Forelimb muscle (tissue), 1 donor: ENCODE measurements around the gene SLC6A7. TPM values are rescaled to one million over a fixed set of nuclear protein-coding genes. Genes with fewer than 3 reads are reported as not detected.

Source experiments
- DNase-seq: peaks from one replicate; pipeline ENCODE4 v3.0.0-alpha.2; 2013; ENCODE audit warnings: low read depth
- polyA plus RNA-seq: library from polyadenylated mRNA; unstranded; fragments of 120-200 nt; gene quantifications from one replicate; pipeline ENCODE4 v1.2.1, GENCODE V29; 2013; ENCODE audit not compliant: insufficient read length

The SLC6A7 gene
- polyA plus RNA-seq, 1 donor, result 0.30 TPM

- DNase-seq, result no peak
Measured at GRCh38 chr5:150190503-150190979, 679 bp downstream of the SLC6A7 start.

GRCh38 chr5:150190987-150191386 is 1.1 kb downstream of the SLC6A7 start:
- DNase-seq, result no peak

DNA sequence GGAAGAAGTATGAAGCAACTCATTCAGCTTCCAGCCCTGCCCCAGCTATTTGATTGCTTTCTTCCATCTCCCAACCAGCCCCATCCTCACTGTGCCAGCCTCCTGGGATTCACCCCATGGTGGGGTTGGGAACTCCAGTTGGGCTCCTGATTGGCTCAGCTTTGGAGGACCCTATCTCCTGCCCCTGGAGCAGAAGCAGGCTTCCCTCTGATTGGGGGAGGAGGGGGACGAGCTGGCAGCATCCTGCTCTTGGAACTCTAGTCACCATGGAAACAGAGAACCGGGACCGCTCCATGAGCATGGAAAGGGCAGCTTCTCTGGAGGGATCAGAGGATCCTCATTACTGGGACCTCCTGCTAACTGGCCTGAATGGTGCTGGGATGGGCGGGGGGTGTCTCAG is 2.6 kb downstream of the SLC6A7 start:
- DNase-seq, result no peak

- no peak for DNase-seq
Measured at GRCh38 chr5:150195736-150196485, 6.0 kb downstream of the SLC6A7 start.

DNA sequence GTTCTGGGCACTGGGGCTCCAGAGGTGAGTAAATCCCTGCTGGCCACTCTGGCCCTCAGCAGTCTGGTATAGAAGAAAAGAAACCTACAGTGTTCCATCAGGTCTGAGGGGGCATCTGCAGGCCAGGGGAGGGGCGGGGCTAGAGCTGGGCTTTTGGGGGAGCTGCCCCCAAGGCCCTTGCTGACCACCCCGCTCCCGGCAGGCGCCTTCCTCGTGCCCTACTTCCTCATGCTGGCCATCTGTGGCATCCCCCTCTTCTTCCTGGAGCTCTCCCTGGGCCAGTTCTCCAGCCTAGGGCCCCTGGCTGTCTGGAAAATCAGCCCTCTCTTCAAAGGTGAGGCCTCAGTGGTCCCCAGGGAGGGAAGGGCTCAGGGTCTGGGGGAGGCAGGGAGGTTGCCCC is 6.7 kb downstream of the SLC6A7 start:
- no peak for DNase-seq

GRCh38 chr5:150196986-150197385 is 7.1 kb downstream of the SLC6A7 start:
- no peak for DNase-seq

GRCh38 chr5:150197476-150197875 is 7.6 kb downstream of the SLC6A7 start:
- no peak for DNase-seq

- DNase-seq, result no peak
Measured at GRCh38 chr5:150202501-150202900, 12.6 kb downstream of the SLC6A7 start.

DNA sequence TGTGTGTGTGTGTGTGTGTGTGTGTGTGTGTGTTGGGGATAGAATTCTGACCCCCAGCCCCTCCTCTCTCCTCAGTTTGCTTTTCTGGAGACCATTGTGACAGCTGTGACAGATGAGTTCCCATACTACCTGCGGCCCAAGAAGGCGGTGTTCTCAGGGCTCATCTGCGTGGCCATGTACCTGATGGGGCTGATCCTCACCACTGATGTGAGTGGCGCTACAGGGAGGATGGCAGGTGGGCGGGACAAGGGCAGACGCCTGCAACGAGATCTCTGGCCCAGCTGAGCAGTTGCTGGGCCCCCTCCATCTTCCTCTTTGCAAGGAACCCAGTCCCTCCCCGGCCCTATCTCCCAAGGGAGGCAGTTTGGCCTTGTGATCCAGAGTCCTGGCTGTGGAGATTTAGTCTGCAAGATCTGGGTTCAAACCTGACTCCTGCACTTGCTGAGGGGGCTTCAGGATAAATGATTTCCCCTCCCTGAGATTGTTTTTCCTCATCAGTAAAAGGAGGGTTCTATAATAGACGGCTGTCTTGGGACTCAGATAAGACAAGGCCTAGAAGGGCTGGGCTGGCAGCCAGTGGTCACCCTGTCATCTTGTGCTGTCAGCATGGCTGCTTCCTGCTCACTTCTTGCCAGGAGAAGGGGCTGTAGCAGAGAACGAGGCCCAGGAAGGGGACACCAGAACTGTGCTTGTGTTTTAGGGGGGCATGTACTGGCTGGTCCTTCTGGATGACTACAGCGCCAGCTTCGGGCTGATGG is 14.1 kb downstream of the SLC6A7 start:
- no peak for DNase-seq

- no peak for DNase-seq
Measured at GRCh38 chr5:150204590-150204960, 14.7 kb downstream of the SLC6A7 start.

GRCh38 chr5:150206098-150206778 is 16.4 kb downstream of the SLC6A7 start:
- DNase-seq, result no peak

DNA sequence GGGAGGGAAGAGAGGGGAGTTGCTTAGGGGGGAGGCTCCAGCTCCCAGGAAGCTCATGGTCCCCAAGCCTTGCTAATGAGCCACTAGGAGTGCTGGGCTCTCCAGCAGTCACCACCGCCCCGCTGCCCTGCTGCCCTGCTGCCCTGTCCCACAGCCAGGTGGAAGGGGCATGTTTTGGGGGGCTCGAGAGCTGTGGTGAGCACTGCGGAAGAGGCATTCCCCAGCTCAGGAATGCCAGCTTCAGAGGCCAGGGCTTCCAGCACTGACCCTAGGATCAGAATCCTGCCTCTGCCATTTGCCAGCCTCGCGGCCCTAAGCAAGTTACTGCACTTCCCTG is 16.9 kb downstream of the SLC6A7 start:
- DNase-seq, result no peak

- DNase-seq, result no peak
Measured at GRCh38 chr5:150208187-150209098, 18.6 kb downstream of the SLC6A7 start.

DNA sequence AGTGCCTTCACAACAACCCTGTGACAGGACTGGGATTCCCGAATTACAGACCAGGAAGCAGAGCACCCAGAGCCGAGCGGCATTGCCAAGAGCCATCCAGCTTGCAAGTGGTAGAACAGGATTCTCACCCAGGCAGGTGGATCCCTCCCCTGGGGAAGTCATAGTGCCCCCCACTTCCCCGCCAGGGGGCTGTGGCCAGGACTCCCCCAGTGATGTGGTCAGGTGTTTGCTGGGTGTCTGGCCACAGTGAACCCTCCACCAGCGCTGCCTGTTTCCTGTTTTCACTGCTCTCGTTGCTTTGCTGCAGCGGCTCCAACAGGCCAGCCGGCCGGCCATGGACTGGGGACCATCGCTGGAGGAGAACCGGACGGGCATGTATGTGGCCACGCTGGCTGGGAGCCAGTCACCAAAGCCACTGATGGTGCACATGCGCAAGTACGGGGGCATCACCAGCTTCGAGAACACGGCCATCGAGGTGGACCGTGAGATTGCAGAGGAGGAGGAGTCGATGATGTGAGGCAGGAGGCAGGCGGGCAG is 19.3 kb downstream of the SLC6A7 start:
- DNase-seq, result no peak

DNA sequence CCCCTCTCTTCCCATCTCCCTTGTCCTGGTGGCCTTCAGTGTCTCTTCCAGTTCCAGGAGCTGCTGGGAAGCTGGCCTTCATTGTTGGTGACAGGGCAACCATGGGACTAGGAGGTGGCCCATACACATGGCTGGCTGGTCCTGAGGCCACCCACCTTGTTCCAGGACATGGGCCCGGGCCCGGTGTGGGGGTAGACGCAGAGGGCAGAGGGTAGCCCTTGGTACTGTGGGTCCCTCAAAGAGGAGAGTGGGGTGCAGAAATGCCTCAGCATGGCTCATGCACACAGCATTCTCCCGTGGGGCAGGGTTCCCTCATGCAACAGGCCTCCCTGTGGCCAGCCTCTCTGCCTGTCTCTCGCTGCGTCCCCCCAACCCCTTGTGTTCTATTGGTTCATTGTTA is 20.8 kb downstream of the SLC6A7 start:
- no peak for DNase-seq

GRCh38 chr5:150211156-150212030 is 21.5 kb downstream of the SLC6A7 start:
- no peak for DNase-seq

- DNase-seq, result peak; percentile 52
Measured at GRCh38 chr5:150213530-150213929, 23.7 kb downstream of the SLC6A7 start.

- DNase-seq, result no peak
Measured at GRCh38 chr5:150214289-150214688, 24.4 kb downstream of the SLC6A7 start.

DNA sequence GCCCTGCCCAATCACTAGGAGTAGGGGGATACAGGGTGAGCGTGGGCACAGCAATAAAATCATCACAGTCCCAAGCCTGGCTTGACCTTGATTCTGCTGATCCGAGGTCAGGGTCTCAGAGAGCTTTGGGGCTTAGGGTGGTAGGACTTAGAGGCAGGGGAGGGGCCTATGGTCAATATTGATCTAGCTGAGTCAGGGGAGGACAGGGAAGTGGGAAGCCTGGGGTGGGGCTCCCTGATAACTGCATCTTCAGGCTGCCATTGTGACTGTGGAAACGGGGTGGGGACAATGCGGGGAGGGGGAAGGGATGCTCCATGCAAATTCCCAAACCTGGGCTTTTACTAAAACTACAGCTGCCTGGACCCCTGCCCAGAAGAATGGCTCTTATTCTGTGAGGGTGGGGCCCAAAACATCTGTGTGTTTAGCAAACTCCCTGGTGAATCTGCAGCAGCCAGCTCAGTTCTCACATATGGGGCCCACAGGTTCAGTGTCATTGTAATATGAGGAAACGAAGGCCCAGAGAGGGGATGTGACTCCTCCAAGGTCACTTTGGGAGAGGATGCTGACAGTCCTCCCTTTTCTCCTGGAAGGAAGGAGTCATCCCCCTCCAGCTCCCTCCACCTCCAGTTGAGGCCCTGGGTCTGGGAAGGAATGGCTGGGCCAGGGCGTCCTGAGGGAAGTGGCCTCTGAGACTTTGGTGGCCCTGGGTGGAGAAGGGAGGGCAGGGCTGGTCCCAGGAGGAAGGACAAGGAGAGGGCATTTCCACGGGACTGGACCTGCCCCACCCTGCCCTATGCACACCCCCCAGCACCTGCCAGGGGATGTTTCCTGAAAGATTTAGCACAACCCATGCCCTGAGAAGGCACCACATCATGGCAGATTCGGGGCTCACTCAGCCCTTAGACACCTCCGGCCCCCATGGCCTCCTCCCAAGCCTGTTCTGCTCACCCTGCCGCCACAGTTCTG is 26.4 kb downstream of the SLC6A7 start:
- DNase-seq, result peak; percentile 66
